Glutamatergic neuron (in vitro differentiated cells): ENCODE data around the gene ARFRP1. TPM values are rescaled to one million over a fixed set of nuclear protein-coding genes. Genes with fewer than 3 reads are reported as not detected.

Experiments
- DNase-seq: peaks from one replicate; pipeline ENCODE4 v3.0.0; 2022
- H3K27ac Mint-ChIP-seq: one replicate; pipeline ENCODE4 v1.8.0; 2020; ENCODE audit warnings: mild to moderate bottlenecking, mixed read lengths, inconsistent platforms; ENCODE audit not compliant: unreplicated experiment
- H3K27me3 Mint-ChIP-seq: one replicate; pipeline ENCODE4 v1.8.0; 2020; ENCODE audit warnings: mild to moderate bottlenecking, moderate library complexity, mixed read lengths, inconsistent platforms; ENCODE audit not compliant: unreplicated experiment
- H3K36me3 Mint-ChIP-seq: one replicate; pipeline ENCODE4 v1.8.0; 2020; ENCODE audit warnings: mild to moderate bottlenecking, mixed read lengths, inconsistent platforms; ENCODE audit not compliant: unreplicated experiment
- H3K4me1 Mint-ChIP-seq: one replicate; pipeline ENCODE4 v1.8.0; 2020; ENCODE audit warnings: mild to moderate bottlenecking, low read depth, mixed read lengths, inconsistent platforms; ENCODE audit not compliant: unreplicated experiment
- H3K4me3 Mint-ChIP-seq: one replicate; pipeline ENCODE4 v1.8.0; 2020; ENCODE audit warnings: mild to moderate bottlenecking, mixed read lengths, inconsistent platforms; ENCODE audit not compliant: unreplicated experiment
- H3K9me3 Mint-ChIP-seq: one replicate; pipeline ENCODE4 v1.8.0; 2020; ENCODE audit warnings: mild to moderate bottlenecking, moderate library complexity, mixed read lengths, inconsistent platforms; ENCODE audit not compliant: unreplicated experiment
- CTCF ChIP-seq: fragments of 200-600 bp; sonication (generic); IDR thresholded peaks from one replicate; pipeline ENCODE4 v1.5.0; 2021; ENCODE audit not compliant: partially characterized antibody, unreplicated experiment
- total RNA-seq: library from RNA; stranded (reverse); fragmentation: NEBNext Ultra II Directional; extraction: Animal tissue kit (Norgen Biotek cat#: 25700); gene quantifications from one replicate; pipeline ENCODE4 v1.2.1, GENCODE V29; 2021; ENCODE audit not compliant: unreplicated experiment

Gene ARFRP1
- total RNA-seq, 1 donor from 2014 or later = 51.9 TPM

GRCh38 chr20:63648895-63649589 is 58.7 kb downstream of the ARFRP1 start:
- Mint-ChIP-seq H3K4me1 (peaks cover 15% of the 10 kb centered on the region), H3K9me3 (peaks cover 8% of the 10 kb centered on the region), H3K27me3 (peaks cover 11% of the 10 kb centered on the region), H3K27ac (peak overlapping the region; percentile 59), H3K4me3 (peak overlapping the region; percentile 71), H3K36me3 (no peaks in the 10 kb centered on the region)
- TF ChIP-seq CTCF = no peak
- DNase-seq = no peak

Other genes starting within 250 kb of the ARFRP1 start
- gene KCNQ2, start 235.3 kb downstream of the ARFRP1 start, total RNA-seq = 354 TPM
- gene EEF1A2, start 208.9 kb downstream of the ARFRP1 start, total RNA-seq = 55.3 TPM
- 293 TPM for gene PPDPF, start 187.2 kb downstream of the ARFRP1 start, total RNA-seq
- 0.17 TPM for gene PTK6, start 170.6 kb downstream of the ARFRP1 start, total RNA-seq
- gene SRMS, start 160.2 kb downstream of the ARFRP1 start, total RNA-seq = not detected
- 9.3 TPM for gene FNDC11, start 153.8 kb downstream of the ARFRP1 start, total RNA-seq
- 87.7 TPM for gene HELZ2, start 133.7 kb downstream of the ARFRP1 start, total RNA-seq
- gene GMEB2, start 80.9 kb downstream of the ARFRP1 start, total RNA-seq = 12.8 TPM
- 459 TPM for gene STMN3, start 54.6 kb downstream of the ARFRP1 start, total RNA-seq
- gene RTEL1, start 49.7 kb downstream of the ARFRP1 start, total RNA-seq = 36.3 TPM
- gene TNFRSF6B, start 11.3 kb downstream of the ARFRP1 start, total RNA-seq = not detected
- gene ZGPAT, start 63 bp upstream of the ARFRP1 start, total RNA-seq = 41.5 TPM
- 16.6 TPM for gene LIME1, start 28.7 kb upstream of the ARFRP1 start, total RNA-seq
- 47.9 TPM for gene SLC2A4RG, start 31.8 kb upstream of the ARFRP1 start, total RNA-seq
- gene ZBTB46, start 123.3 kb upstream of the ARFRP1 start, total RNA-seq = 94.4 TPM
- gene ABHD16B, start 153.5 kb upstream of the ARFRP1 start, total RNA-seq = not detected
- 109 TPM for gene TPD52L2, start 157.3 kb upstream of the ARFRP1 start, total RNA-seq
- gene DNAJC5, start 187.2 kb upstream of the ARFRP1 start, total RNA-seq = 57.9 TPM
- 130 TPM for gene UCKL1, start 248.4 kb upstream of the ARFRP1 start, total RNA-seq